CD4-positive, alpha-beta T cell (primary cell): ENCODE data around the gene MAPT. TPM values are rescaled to one million over a fixed set of nuclear protein-coding genes. Genes with fewer than 3 reads are reported as not detected.

Experiments
- ATAC-seq: fragments of 200-7000 bp; cut with Tn5 transposase; one replicate; pipeline ENCODE4 v1.10.0; 2022; ENCODE audit warnings: mild to moderate bottlenecking; ENCODE audit not compliant: poor library complexity
- CTCF ChIA-PET: fragments of 350-600 bp; sonication (Branson Sonifier 250); formaldehyde crosslinking; loops from one replicate; lab custom pipeline; 2021; ENCODE audit warnings: antibody characterized with exemption, inconsistent platforms; lab: Charles Lee
- POLR2A ChIA-PET: fragments of 350-600 bp; sonication (Branson Sonifier 250); formaldehyde crosslinking; loops from one replicate; lab custom pipeline; 2021; ENCODE audit warnings: antibody characterized with exemption, inconsistent platforms; lab: Charles Lee
- DNase-seq, 14 experiments: peaks; one replicate each; pipeline ENCODE4 v3.0.0-alpha.2; 2013 to 2020; ENCODE audit warnings: mixed read lengths in 2 of 14
- H3K27ac ChIP-seq, 2 donors: one replicate each; pipeline versions ENCODE4 v1.5.1 to v1.7.0; 2013; ENCODE audit warnings: low read length in 2 of 2, low read depth in 1 of 2, mild to moderate bottlenecking in 1 of 2
- H3K27me3 ChIP-seq, 2 experiments: 1 replicate in 1 of 2; 2 replicates in 1 of 2; pipeline versions ENCODE4 v1.6.1 to v1.7.0; 2013; ENCODE audit warnings: low read length in 2 of 2, control low read depth in 1 of 2, mild to moderate bottlenecking in 1 of 2, moderate library complexity in 1 of 2; ENCODE audit not compliant: insufficient read depth in 2 of 2, control insufficient read depth in 1 of 2
- H3K36me3 ChIP-seq: one replicate; pipeline ENCODE4 v1.6.1; 2013; ENCODE audit warnings: low read length, control low read depth; ENCODE audit not compliant: insufficient read depth
- H3K4me1 ChIP-seq: one replicate; pipeline ENCODE4 v1.6.1; 2013; ENCODE audit warnings: low read length, control low read depth; ENCODE audit not compliant: insufficient read depth
- H3K4me3 ChIP-seq: one replicate; pipeline ENCODE4 v1.5.1; 2013; ENCODE audit warnings: mild to moderate bottlenecking, low read length, moderate library complexity
- H3K9me3 ChIP-seq, 2 experiments: 1 replicate in 1 of 2; 2 replicates in 1 of 2; pipeline versions ENCODE4 v1.6.1 to v1.7.0; 2013; ENCODE audit warnings: low read length in 2 of 2, mild to moderate bottlenecking in 2 of 2, control low read depth in 1 of 2, moderate library complexity in 1 of 2; ENCODE audit not compliant: control insufficient read depth in 1 of 2, insufficient read depth in 1 of 2
- H3K27ac Mint-ChIP-seq: one replicate; pipeline ENCODE4 v1.8.0; 2020; ENCODE audit warnings: mixed read lengths
- H3K27me3 Mint-ChIP-seq: one replicate; pipeline ENCODE4 v1.8.0; 2021; ENCODE audit warnings: mixed read lengths
- H3K36me3 Mint-ChIP-seq: one replicate; pipeline ENCODE4 v1.8.0; 2021; ENCODE audit warnings: low read depth, mixed read lengths
- H3K4me1 Mint-ChIP-seq: one replicate; pipeline ENCODE4 v1.8.0; 2021; ENCODE audit warnings: low read depth, mixed read lengths
- H3K4me3 Mint-ChIP-seq: one replicate; pipeline ENCODE4 v1.8.0; 2020; ENCODE audit warnings: mild to moderate bottlenecking, mixed read lengths
- H3K9me3 Mint-ChIP-seq: one replicate; pipeline ENCODE4 v1.8.0; 2020; ENCODE audit warnings: mixed read lengths
- intact Hi-C, 2 experiments: fragments of 100-400 bp; cut with DNase I in 1 of 2; cut with micrococcal nuclease in 1 of 2; formaldehyde crosslinking; loops; one replicate each; pipeline versions ENCODE4 v1.15.1 to v1.9.0; 2023 to 2025; cut with DNase I, micrococcal nuclease
- total RNA-seq, 174 experiments: library from RNA in 2 of 174; stranded (reverse) in 2 of 174; gene quantifications; one replicate each; pipeline ENCODE4 v1.2.3 and lab custom pipeline; 2021 to 2026
- TF ChIP-seq, protein P1 (sequence below): fragments of 200-600 bp; IDR thresholded peaks from one replicate; pipeline ENCODE4 v1.8.0; 2022; ENCODE audit warnings: antibody characterized with exemption, mild to moderate bottlenecking

The MAPT gene
- total RNA-seq, 2 experiments from 2014 or later = 0.41 to 0.53 TPM

DNA sequence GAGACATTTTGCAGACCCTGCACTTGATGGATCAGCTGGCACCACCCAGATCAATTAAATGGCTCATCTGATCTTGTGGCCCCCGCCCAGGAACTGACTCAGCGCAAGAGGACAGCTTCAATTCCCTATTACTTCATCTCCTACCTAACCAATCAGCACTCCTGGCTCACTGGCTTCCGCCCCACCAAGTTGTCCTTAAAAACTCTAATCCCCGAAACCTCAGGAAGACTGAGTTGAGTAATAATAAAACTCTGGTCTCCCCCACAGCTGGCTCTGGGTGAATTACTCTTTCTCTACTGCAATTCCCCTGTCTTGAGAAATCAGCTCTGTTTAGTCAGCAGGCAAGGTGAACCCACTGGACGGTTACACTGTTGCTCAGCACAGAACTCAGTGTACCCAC, 26.1 kb upstream of the MAPT start:
- no peak overlapping the region for H3K27ac ChIP-seq
- ATAC-seq = no peak
- no peak overlapping the region for H3K27ac Mint-ChIP-seq
- POLR2A ChIA-PET = interaction anchor here (0.6 kb wide), 1 partner anchor 12 kb away, joined by 3 read pairs; no protein-coding TSS in a partner anchor
- H3K27me3 ChIP-seq = peaks cover 7 to 9% of the 10 kb centered on the region in 2 experiments
- H3K4me1 Mint-ChIP-seq = peaks cover 4% of the 10 kb centered on the region
- peaks cover 25% of the 10 kb centered on the region for H3K27me3 Mint-ChIP-seq
- intact Hi-C loops = no loop called here
- H3K4me3 ChIP-seq = no peak overlapping the region
- H3K9me3 ChIP-seq = no peaks in the 10 kb centered on the region
- H3K36me3 ChIP-seq = no peaks in the 10 kb centered on the region
- CTCF ChIA-PET = no interaction called here
- H3K9me3 Mint-ChIP-seq = no peaks in the 10 kb centered on the region
- H3K4me1 ChIP-seq = peaks cover 4% of the 10 kb centered on the region
- TF ChIP-seq, protein P1, sequence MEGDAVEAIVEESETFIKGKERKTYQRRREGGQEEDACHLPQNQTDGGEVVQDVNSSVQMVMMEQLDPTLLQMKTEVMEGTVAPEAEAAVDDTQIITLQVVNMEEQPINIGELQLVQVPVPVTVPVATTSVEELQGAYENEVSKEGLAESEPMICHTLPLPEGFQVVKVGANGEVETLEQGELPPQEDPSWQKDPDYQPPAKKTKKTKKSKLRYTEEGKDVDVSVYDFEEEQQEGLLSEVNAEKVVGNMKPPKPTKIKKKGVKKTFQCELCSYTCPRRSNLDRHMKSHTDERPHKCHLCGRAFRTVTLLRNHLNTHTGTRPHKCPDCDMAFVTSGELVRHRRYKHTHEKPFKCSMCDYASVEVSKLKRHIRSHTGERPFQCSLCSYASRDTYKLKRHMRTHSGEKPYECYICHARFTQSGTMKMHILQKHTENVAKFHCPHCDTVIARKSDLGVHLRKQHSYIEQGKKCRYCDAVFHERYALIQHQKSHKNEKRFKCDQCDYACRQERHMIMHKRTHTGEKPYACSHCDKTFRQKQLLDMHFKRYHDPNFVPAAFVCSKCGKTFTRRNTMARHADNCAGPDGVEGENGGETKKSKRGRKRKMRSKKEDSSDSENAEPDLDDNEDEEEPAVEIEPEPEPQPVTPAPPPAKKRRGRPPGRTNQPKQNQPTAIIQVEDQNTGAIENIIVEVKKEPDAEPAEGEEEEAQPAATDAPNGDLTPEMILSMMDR = no peak
- H3K4me3 Mint-ChIP-seq = no peak overlapping the region
- DNase-seq = no peak
- no peaks in the 10 kb centered on the region for H3K36me3 Mint-ChIP-seq

DNA sequence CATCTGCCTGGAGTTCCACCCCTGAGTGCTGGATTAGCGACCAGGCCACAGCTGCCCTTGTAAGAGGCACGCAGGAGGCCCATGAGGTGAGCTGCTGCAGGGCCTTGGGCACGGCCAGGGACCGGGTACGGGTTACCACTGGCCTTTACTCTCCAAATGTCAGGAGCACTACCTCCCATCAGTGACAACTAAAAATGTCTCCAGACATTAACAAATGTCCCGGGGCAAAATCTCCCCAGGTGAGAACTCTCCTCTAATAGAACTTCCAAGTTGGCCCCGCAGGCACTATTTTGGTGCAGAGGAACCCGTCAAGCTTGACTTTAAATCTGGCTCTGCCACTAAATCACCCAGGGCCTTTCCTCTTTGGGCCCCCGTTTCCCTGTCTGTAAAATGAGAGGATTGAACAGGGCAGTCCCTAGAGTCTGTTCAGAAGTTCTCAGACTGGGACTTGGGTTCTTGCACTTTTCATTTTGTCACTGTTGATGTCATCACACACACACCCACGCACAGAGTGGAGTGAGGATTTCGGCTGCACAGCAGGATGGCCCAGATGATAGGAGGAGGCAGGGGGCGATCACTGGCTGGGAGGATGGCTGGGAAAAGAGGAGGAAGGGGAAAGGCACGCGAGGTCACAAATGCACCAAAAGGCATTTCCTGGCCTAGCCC, 24.5 kb upstream of the MAPT start:
- no peaks in the 10 kb centered on the region for H3K36me3 Mint-ChIP-seq
- DNase-seq (no peak), ATAC-seq (no peak)
- peaks cover 16% of the 10 kb centered on the region for H3K4me1 Mint-ChIP-seq
- H3K9me3 Mint-ChIP-seq = no peaks in the 10 kb centered on the region
- intact Hi-C loops = no loop called here
- H3K27ac Mint-ChIP-seq = no peak overlapping the region
- Histone ChIP-seq H3K27me3 (peaks cover 0 to 3% of the 10 kb centered on the region in 2 experiments), H3K36me3 (no peaks in the 10 kb centered on the region), H3K27ac (no peak overlapping the region), H3K9me3 (no peaks in the 10 kb centered on the region), H3K4me1 (peaks cover 17% of the 10 kb centered on the region), H3K4me3 (no peak overlapping the region)
- H3K27me3 Mint-ChIP-seq = peaks cover 13% of the 10 kb centered on the region
- TF ChIP-seq, protein P1 = no peak
- no peak overlapping the region for H3K4me3 Mint-ChIP-seq
- ChIA-PET POLR2A (no interaction called here), CTCF (no interaction called here)

DNA sequence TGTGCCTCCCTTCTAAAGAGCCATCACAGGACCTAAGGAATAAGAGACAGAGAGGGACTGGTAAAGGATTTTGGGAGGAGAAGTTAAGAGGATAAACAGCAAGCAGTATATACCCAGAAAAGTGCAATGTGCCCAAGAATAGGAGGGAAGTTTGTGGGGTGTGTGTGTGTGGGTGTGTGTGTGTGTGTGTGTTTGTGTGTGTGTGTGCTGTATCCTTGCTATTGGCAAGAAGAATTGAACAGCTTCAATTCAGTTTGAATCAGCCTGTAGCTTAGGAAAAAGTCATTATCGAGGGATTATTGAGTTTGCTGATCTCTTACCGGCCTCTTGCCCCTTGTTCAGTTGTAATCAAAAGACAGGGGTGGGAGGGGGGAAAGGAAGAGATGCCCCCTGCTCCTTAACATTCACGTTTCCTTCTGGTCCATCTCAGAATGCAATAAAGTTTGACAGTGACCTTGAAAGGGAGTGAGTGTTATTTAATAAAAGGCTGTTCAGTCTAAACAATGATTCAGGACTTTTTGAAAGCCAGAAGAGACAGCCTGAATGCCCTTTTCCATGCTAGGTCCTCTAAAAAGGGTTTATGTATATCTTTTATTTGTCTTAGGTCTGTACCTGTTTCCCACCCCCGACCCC, 23.9 kb upstream of the MAPT start:
- Mint-ChIP-seq H3K36me3 (no peaks in the 10 kb centered on the region), H3K9me3 (no peaks in the 10 kb centered on the region), H3K4me1 (peaks cover 18% of the 10 kb centered on the region), H3K4me3 (no peak overlapping the region), H3K27me3 (peaks cover 10% of the 10 kb centered on the region), H3K27ac (no peak overlapping the region)
- Histone ChIP-seq H3K4me3 (no peak overlapping the region), H3K4me1 (peaks cover 17% of the 10 kb centered on the region), H3K9me3 (no peaks in the 10 kb centered on the region), H3K36me3 (no peaks in the 10 kb centered on the region), H3K27me3 (no peaks in the 10 kb centered on the region), H3K27ac (no peak overlapping the region)
- ChIA-PET CTCF (no interaction called here), POLR2A (no interaction called here)
- ATAC-seq = no peak
- no peak for DNase-seq
- TF ChIP-seq, protein P1 = no peak
- intact Hi-C loops = no loop called here
